SH-SY5Y (cell line): ENCODE data around the gene FZD10.

Source experiments
- GATA2 ChIP-seq: IDR thresholded peaks from 2 replicates; pipeline ENCODE4 v1.6.1; 2011; ENCODE audit warnings: mild to moderate bottlenecking, low read depth, low read length
- GATA3 ChIP-seq: IDR thresholded peaks from 2 replicates; pipeline ENCODE4 v1.6.1; 2011; ENCODE audit warnings: low read depth, mild to moderate bottlenecking, low read length, moderate library complexity

FZD10 gene

GRCh38 chr12:130195369-130195768 lies 33.1 kb downstream of the FZD10 start:
- TF ChIP-seq GATA3 = no peak

- no peak for TF ChIP-seq GATA2
- no peak for TF ChIP-seq GATA3
These were observed 33.5 kb downstream of the FZD10 start for GRCh38 chr12:130195776-130196175.

GRCh38 chr12:130196827-130197226 lies 34.6 kb downstream of the FZD10 start:
- TF ChIP-seq GATA3 = no peak
- no peak for TF ChIP-seq GATA2

GRCh38 chr12:130198026-130198662 lies 35.9 kb downstream of the FZD10 start:
- no peak for TF ChIP-seq GATA2
- TF ChIP-seq GATA3 = no peak

GRCh38 chr12:130198663-130199060 lies 36.4 kb downstream of the FZD10 start:
- TF ChIP-seq GATA3 = no peak
- no peak for TF ChIP-seq GATA2

- TF ChIP-seq GATA2 (no peak), GATA3 (no peak)
These were observed 37.5 kb downstream of the FZD10 start for GRCh38 chr12:130199581-130200390.

- TF ChIP-seq GATA3 = no peak
- no peak for TF ChIP-seq GATA2
These were observed 38.2 kb downstream of the FZD10 start for GRCh38 chr12:130200445-130200844.

- TF ChIP-seq GATA3 (no peak), GATA2 (no peak)
These were observed 38.8 kb downstream of the FZD10 start for GRCh38 chr12:130201037-130201436.

- TF ChIP-seq GATA3 (no peak), GATA2 (no peak)
These were observed 39.9 kb downstream of the FZD10 start for GRCh38 chr12:130202201-130202600.

GRCh38 chr12:130203151-130203550 lies 40.9 kb downstream of the FZD10 start:
- no peak for TF ChIP-seq GATA2

- TF ChIP-seq GATA2 (no peak), GATA3 (no peak)
These were observed 42.3 kb downstream of the FZD10 start for GRCh38 chr12:130204541-130204953.

GRCh38 chr12:130205495-130205894 lies 43.2 kb downstream of the FZD10 start:
- TF ChIP-seq GATA3 (no peak), GATA2 (no peak)

GRCh38 chr12:130212384-130212989 lies 50.2 kb downstream of the FZD10 start:
- TF ChIP-seq GATA3 (no peak), GATA2 (no peak)

- TF ChIP-seq GATA2 (no peak), GATA3 (no peak)
These were observed 51.0 kb downstream of the FZD10 start for GRCh38 chr12:130213249-130213648.

- TF ChIP-seq GATA3 = no peak
- no peak for TF ChIP-seq GATA2
These were observed 52.6 kb downstream of the FZD10 start for GRCh38 chr12:130214686-130215395.
